H9 (cell line): ENCODE results near the gene TTC12. TPM values are rescaled to one million over a fixed set of nuclear protein-coding genes. Genes with fewer than 3 reads are reported as not detected.

Experiments
- DNase-seq: peaks from one replicate; pipeline ENCODE4 v3.0.0-alpha.2; 2017
- H2AFZ ChIP-seq: one replicate; pipeline ENCODE4 v1.6.1; 2013; ENCODE audit warnings: mild to moderate bottlenecking, low read length, control low read depth, moderate library complexity
- H2AK5ac ChIP-seq: 2 replicates; pipeline ENCODE4 v1.6.1; 2013; ENCODE audit warnings: low read length, control low read depth, mixed read lengths; ENCODE audit not compliant: insufficient read length
- H2BK120ac ChIP-seq: one replicate; pipeline ENCODE4 v1.6.1; 2013; ENCODE audit warnings: low read depth, mild to moderate bottlenecking, low read length, control low read depth, inconsistent platforms; ENCODE audit not compliant: poor library complexity, severe bottlenecking
- H2BK12ac ChIP-seq: 2 replicates; pipeline ENCODE4 v1.6.1; 2013; ENCODE audit warnings: low read length, control low read depth, mixed read lengths, low read depth; ENCODE audit not compliant: insufficient read length
- H2BK15ac ChIP-seq: 2 replicates; pipeline ENCODE4 v1.6.1; 2013; ENCODE audit warnings: low read depth, low read length, control low read depth
- H2BK20ac ChIP-seq: one replicate; pipeline ENCODE4 v1.6.1; 2013; ENCODE audit warnings: low read depth, mild to moderate bottlenecking, low read length, control low read depth, inconsistent platforms; ENCODE audit not compliant: poor library complexity, severe bottlenecking
- H2BK5ac ChIP-seq: 2 replicates; pipeline ENCODE4 v1.6.1; 2013; ENCODE audit warnings: low read length, control low read depth, mixed read lengths; ENCODE audit not compliant: insufficient read length
- H3K14ac ChIP-seq: 2 replicates; pipeline ENCODE4 v1.6.1; 2013; ENCODE audit warnings: low read length, control low read depth; ENCODE audit not compliant: insufficient read depth
- H3K18ac ChIP-seq: 2 replicates; pipeline ENCODE4 v1.6.1; 2013; ENCODE audit warnings: low read depth, mild to moderate bottlenecking, mixed read lengths, low read length, control low read depth; ENCODE audit not compliant: insufficient read length
- H3K23ac ChIP-seq: 2 replicates; pipeline ENCODE4 v1.6.1; 2013; ENCODE audit warnings: low read length, control low read depth, mixed read lengths, low read depth; ENCODE audit not compliant: insufficient read length
- H3K23me2 ChIP-seq: 2 replicates; pipeline ENCODE4 v1.6.1; 2013; ENCODE audit warnings: low read depth, mild to moderate bottlenecking, mixed read lengths, low read length, control low read depth; ENCODE audit not compliant: insufficient read length, poor library complexity, severe bottlenecking
- H3K27ac ChIP-seq: 2 replicates; pipeline ENCODE4 v1.5.1; 2013; ENCODE audit warnings: low read length, control low read depth, mixed read lengths, low read depth; ENCODE audit not compliant: insufficient read length
- H3K27me3 ChIP-seq: 2 replicates; pipeline ENCODE4 v1.6.1; 2013; ENCODE audit warnings: low read length, control low read depth, inconsistent platforms; ENCODE audit not compliant: insufficient read depth
- H3K4ac ChIP-seq: 2 replicates; pipeline ENCODE4 v1.6.1; 2013; ENCODE audit warnings: low read depth, mild to moderate bottlenecking, control low read depth, inconsistent platforms, low read length, moderate library complexity
- H3K4me1 ChIP-seq: 2 replicates; pipeline ENCODE4 v1.6.1; 2013; ENCODE audit warnings: low read length, control low read depth, inconsistent platforms; ENCODE audit not compliant: insufficient read depth
- H3K4me2 ChIP-seq: 2 replicates; pipeline ENCODE4 v1.6.1; 2013; ENCODE audit warnings: low read length, control low read depth, mixed read lengths; ENCODE audit not compliant: insufficient read length, insufficient read depth
- H3K56ac ChIP-seq: 2 replicates; pipeline ENCODE4 v1.6.1; 2013; ENCODE audit warnings: low read depth, mild to moderate bottlenecking, mixed read lengths, low read length, control low read depth; ENCODE audit not compliant: insufficient read length
- H3K79me1 ChIP-seq: 2 replicates; pipeline ENCODE4 v1.6.1; 2013; ENCODE audit warnings: low read depth, mild to moderate bottlenecking, moderate library complexity, low read length, control low read depth, inconsistent platforms; ENCODE audit not compliant: insufficient read depth, poor library complexity, severe bottlenecking
- H3K79me2 ChIP-seq: 2 replicates; pipeline ENCODE4 v1.6.1; 2013; ENCODE audit warnings: low read length, control low read depth, inconsistent platforms; ENCODE audit not compliant: insufficient read depth
- H3K9ac ChIP-seq: 2 replicates; pipeline ENCODE4 v1.6.1; 2013; ENCODE audit warnings: low read length, control low read depth, mixed read lengths; ENCODE audit not compliant: insufficient read length; ENCODE audit errors: extremely low read depth
- H3K9me3 ChIP-seq: one replicate; pipeline ENCODE4 v1.6.1; 2013; ENCODE audit warnings: low read depth, low read length, inconsistent platforms; ENCODE audit not compliant: control insufficient read depth
- H3T11ph ChIP-seq: one replicate; pipeline ENCODE4 v1.6.1; 2013; ENCODE audit warnings: mild to moderate bottlenecking, low read length, control low read depth, inconsistent platforms
- H4K20me1 ChIP-seq: one replicate; pipeline ENCODE4 v1.6.1; 2013; ENCODE audit not compliant: control insufficient read depth, insufficient read length, insufficient read depth
- H4K5ac ChIP-seq: 2 replicates; pipeline ENCODE4 v1.6.1; 2013; ENCODE audit warnings: low read depth, mild to moderate bottlenecking, mixed read lengths, low read length, control low read depth; ENCODE audit not compliant: insufficient read length
- H4K8ac ChIP-seq: replicated peaks from 2 replicates; pipeline ENCODE4 v1.6.1; 2013; ENCODE audit warnings: low read length, control low read depth, mixed read lengths, low read depth; ENCODE audit not compliant: insufficient read length
- H4K91ac ChIP-seq: 2 replicates; pipeline ENCODE4 v1.6.1; 2013; ENCODE audit warnings: low read depth, mild to moderate bottlenecking, moderate library complexity, mixed read lengths, low read length, control low read depth; ENCODE audit not compliant: insufficient read length
- H3K27ac Mint-ChIP-seq, 3 experiments: 2 replicates in 2 of 3; 3 replicates in 1 of 3; pipeline ENCODE4 v1.8.0; 2020 to 2021; ENCODE audit warnings: mixed read lengths in 3 of 3, mild to moderate bottlenecking in 1 of 3, moderate library complexity in 1 of 3
- H3K27me3 Mint-ChIP-seq: 2 replicates; pipeline ENCODE4 v1.8.0; 2021; ENCODE audit warnings: low read depth, mild to moderate bottlenecking, moderate library complexity, mixed read lengths
- H3K36me3 Mint-ChIP-seq, 3 experiments: 2 replicates in 2 of 3; 3 replicates in 1 of 3; pipeline ENCODE4 v1.8.0; 2020 to 2021; ENCODE audit warnings: low read depth in 3 of 3, mixed read lengths in 3 of 3; ENCODE audit not compliant: insufficient read depth in 1 of 3
- H3K4me1 Mint-ChIP-seq, 2 experiments: 2 replicates each; pipeline ENCODE4 v1.8.0; 2020; ENCODE audit warnings: mixed read lengths in 2 of 2
- H3K4me3 Mint-ChIP-seq, 2 experiments: 2 replicates in 1 of 2; 3 replicates in 1 of 2; pipeline ENCODE4 v1.8.0; 2020 to 2021; ENCODE audit warnings: mild to moderate bottlenecking in 2 of 2, mixed read lengths in 2 of 2, moderate library complexity in 1 of 2
- H3K9me3 Mint-ChIP-seq, 2 experiments: 2 replicates in 1 of 2; 3 replicates in 1 of 2; pipeline ENCODE4 v1.8.0; 2020; ENCODE audit warnings: mild to moderate bottlenecking in 2 of 2, mixed read lengths in 2 of 2, moderate library complexity in 1 of 2
- CTCF ChIP-seq: fragments of 200-600 bp; sonication (generic); conservative IDR thresholded peaks from 3 replicates; pipeline ENCODE4 v1.8.0; 2021; ENCODE audit warnings: antibody characterized with exemption, mild to moderate bottlenecking
- WGBS: extraction: QIAGEN DNeasy Blood & Tissue Kit; methylation state at CpG from one replicate; pipeline ENCODE4 v1.1.7; 2013; ENCODE audit warnings: missing lambda C conversion rate, low lambda C conversion rate, mixed read lengths; ENCODE audit not compliant: insufficient read length; ENCODE audit errors: extremely low coverage; 5-methylcytosine and 5-hydroxymethylcytosine counted together
- total RNA-seq: library from RNA; stranded (reverse); gene quantifications from 2 replicates; pipeline ENCODE4 v1.2.1, GENCODE V29; 2021

The TTC12 gene
- total RNA-seq, 1 experiment from 2014 or later, result 8.3 TPM

- no peak for TF ChIP-seq CTCF
- H3K4me1 Mint-ChIP-seq, result peaks cover 20 to 24% of the 10 kb centered on the region in 2 experiments
Measured at GRCh38 chr11:113373306-113373705, 58.9 kb downstream of the TTC12 start.

More at GRCh38 chr11:113373306-113373705, 58.9 kb downstream of the TTC12 start:
- Histone ChIP-seq H3K27me3 (no peaks in the 10 kb centered on the region), H2BK20ac (no peak overlapping the region), H2AK5ac (no peak overlapping the region), H3T11ph (no peak overlapping the region), H3K18ac (no peak overlapping the region), H3K14ac (no peak overlapping the region), H2BK15ac (no peak overlapping the region), H3K4me2 (no peak overlapping the region), H2BK5ac (no peak overlapping the region), H4K20me1 (no peaks in the 10 kb centered on the region), H4K5ac (no peak overlapping the region), H2AFZ (no peak overlapping the region), H3K27ac (no peak overlapping the region), H3K9ac (no peak overlapping the region), H3K23ac (no peak overlapping the region), H4K91ac (no peak overlapping the region), H3K4me1 (peaks cover 3% of the 10 kb centered on the region; the same call in 1 of the 2 replicates), H3K4ac (no peak overlapping the region), H3K79me1 (no peaks in the 10 kb centered on the region), H2BK12ac (no peak overlapping the region), H3K23me2 (no peaks in the 10 kb centered on the region), H4K8ac (no peak overlapping the region), H3K9me3 (no peaks in the 10 kb centered on the region), H3K56ac (no peak overlapping the region), H2BK120ac (no peak overlapping the region), H3K79me2 (no peaks in the 10 kb centered on the region)
- H3K27me3 Mint-ChIP-seq, result no peaks in the 10 kb centered on the region; the same call in 1 of the 2 replicates
- DNase-seq, result no peak
- H3K9me3 Mint-ChIP-seq, result no peaks in the 10 kb centered on the region
- no CpG with 5 or more reads among the region's 3 CpGs for WGBS
- H3K4me3 Mint-ChIP-seq, result no peak overlapping the region
- H3K36me3 Mint-ChIP-seq, result no peaks in the 10 kb centered on the region
- no peak overlapping the region for H3K27ac Mint-ChIP-seq
